HG03571 (cell line): ENCODE data around the gene SLC13A2.
A peak's percentile ranks its signal among the peaks of the same experiment; 100 is the strongest.

ENCODE experiments used
- ATAC-seq: cut with Tn5 transposase; IDR thresholded peaks from one replicate; pipeline ENCODE4 v1.9.1; 2021; ENCODE audit not compliant: unreplicated experiment

Gene SLC13A2

GRCh38 chr17:28470266-28470913 lies 3.1 kb upstream of the SLC13A2 start:
- no peak for ATAC-seq

GRCh38 chr17:28470914-28471366 lies 2.5 kb upstream of the SLC13A2 start:
- ATAC-seq, result no peak

GRCh38 chr17:28471531-28472342 lies 1.7 kb upstream of the SLC13A2 start:
- ATAC-seq, result no peak

- ATAC-seq, result no peak
These were observed 460 bp upstream of the SLC13A2 start for GRCh38 chr17:28472871-28473497.

GRCh38 chr17:28474111-28474531 lies 677 bp downstream of the SLC13A2 start:
- no peak for ATAC-seq

- ATAC-seq, result no peak
These were observed 1.9 kb downstream of the SLC13A2 start for GRCh38 chr17:28475151-28475900.

- ATAC-seq, result no peak
These were observed 2.8 kb downstream of the SLC13A2 start for GRCh38 chr17:28476076-28476865.

- ATAC-seq, result no peak
These were observed 4.5 kb downstream of the SLC13A2 start for GRCh38 chr17:28477928-28478327.

- ATAC-seq, result no peak
These were observed 5.5 kb downstream of the SLC13A2 start for GRCh38 chr17:28478712-28479615.

- ATAC-seq, result no peak
These were observed 6.8 kb downstream of the SLC13A2 start for GRCh38 chr17:28480278-28480677.

- ATAC-seq, result no peak
These were observed 7.5 kb downstream of the SLC13A2 start for GRCh38 chr17:28480799-28481571.

- no peak for ATAC-seq
These were observed 9.2 kb downstream of the SLC13A2 start for GRCh38 chr17:28482551-28483199.

GRCh38 chr17:28484296-28484695 lies 10.9 kb downstream of the SLC13A2 start:
- peak; percentile 77 for ATAC-seq

GRCh38 chr17:28485049-28485448 lies 11.6 kb downstream of the SLC13A2 start:
- ATAC-seq, result no peak

GRCh38 chr17:28487881-28488532 lies 14.6 kb downstream of the SLC13A2 start:
- ATAC-seq, result no peak

GRCh38 chr17:28488533-28489276 lies 15.3 kb downstream of the SLC13A2 start:
- ATAC-seq, result no peak

GRCh38 chr17:28491286-28491685 lies 17.8 kb downstream of the SLC13A2 start:
- ATAC-seq, result no peak
